Activated T-helper 2 cell treated with anti-CD3 and anti-CD28 coated beads, Interferon-gamma antibody, Interleukin-2, Interleukin-4, amounts not matched to agents 10 μg/mL and 5 μg/mL and 100 μg/mL, durations not matched to agents 14 hours and 24 hours and 36 hours (primary cell): ENCODE data around the gene SFMBT1. TPM values are rescaled to one million over a fixed set of nuclear protein-coding genes. Genes with fewer than 3 reads are reported as not detected.

Source experiments
- DNase-seq: peaks from one replicate; pipeline ENCODE4 v3.0.0; 2021; ENCODE audit warnings: low spot score
- H3K27ac Mint-ChIP-seq: one replicate; pipeline ENCODE4 v1.8.0; 2021; ENCODE audit warnings: mixed read lengths
- H3K27me3 Mint-ChIP-seq: one replicate; pipeline ENCODE4 v1.8.0; 2021; ENCODE audit warnings: low read depth, mixed read lengths
- H3K36me3 Mint-ChIP-seq: one replicate; pipeline ENCODE4 v1.8.0; 2021; ENCODE audit warnings: low read depth, mixed read lengths
- H3K4me1 Mint-ChIP-seq: one replicate; pipeline ENCODE4 v1.8.0; 2021; ENCODE audit warnings: low read depth, mixed read lengths
- H3K4me3 Mint-ChIP-seq: one replicate; pipeline ENCODE4 v1.8.0; 2021; ENCODE audit warnings: low read depth, mild to moderate bottlenecking, moderate library complexity, mixed read lengths
- H3K9me3 Mint-ChIP-seq: one replicate; pipeline ENCODE4 v1.8.0; 2021; ENCODE audit warnings: mixed read lengths
- intact Hi-C: fragments of 100-400 bp; cut with micrococcal nuclease; formaldehyde crosslinking; loops from one replicate; pipeline ENCODE4 v1.15.1; 2023
- total RNA-seq: library from RNA; stranded (reverse); gene quantifications from 2 replicates; pipeline ENCODE4 v1.2.3, GENCODE V29; 2022

The SFMBT1 gene
- total RNA-seq, 1 donor from 2014 or later = 23.4 TPM

GRCh38 chr3:52907497-52907896, 138.4 kb downstream of the SFMBT1 start:
- no peak overlapping the region for H3K27ac Mint-ChIP-seq
- peaks cover 47% of the 10 kb centered on the region for H3K36me3 Mint-ChIP-seq
- intact Hi-C loops = no loop called here
- no peaks in the 10 kb centered on the region for H3K9me3 Mint-ChIP-seq
- DNase-seq = no peak
- H3K4me1 Mint-ChIP-seq = peaks cover 2% of the 10 kb centered on the region
- H3K4me3 Mint-ChIP-seq = no peak overlapping the region
- no peaks in the 10 kb centered on the region for H3K27me3 Mint-ChIP-seq

DNA sequence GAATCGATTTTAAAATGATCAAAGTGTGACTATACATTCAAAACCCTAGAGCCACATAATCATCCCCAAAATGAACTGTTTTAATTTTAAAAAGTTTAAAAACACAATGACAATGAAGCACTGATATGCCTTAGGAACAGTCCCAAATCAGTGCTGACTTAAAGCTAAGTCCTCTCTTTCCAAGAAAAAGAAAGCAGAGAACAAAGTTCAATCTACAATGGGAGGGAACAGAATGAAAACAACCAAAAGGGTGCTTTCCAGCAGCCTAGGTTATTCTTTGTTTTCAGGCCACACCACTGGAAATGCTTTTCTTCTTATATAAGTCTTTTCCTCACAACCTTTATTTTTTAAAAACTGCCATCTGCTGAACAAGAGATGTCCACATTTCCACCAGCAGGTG, 141.3 kb downstream of the SFMBT1 start:
- intact Hi-C loops = no loop called here
- H3K27me3 Mint-ChIP-seq = no peaks in the 10 kb centered on the region
- no peak for DNase-seq
- no peak overlapping the region for H3K4me3 Mint-ChIP-seq
- no peak overlapping the region for H3K27ac Mint-ChIP-seq
- H3K9me3 Mint-ChIP-seq = no peaks in the 10 kb centered on the region
- peaks cover 39% of the 10 kb centered on the region for H3K36me3 Mint-ChIP-seq
- no peaks in the 10 kb centered on the region for H3K4me1 Mint-ChIP-seq

DNA sequence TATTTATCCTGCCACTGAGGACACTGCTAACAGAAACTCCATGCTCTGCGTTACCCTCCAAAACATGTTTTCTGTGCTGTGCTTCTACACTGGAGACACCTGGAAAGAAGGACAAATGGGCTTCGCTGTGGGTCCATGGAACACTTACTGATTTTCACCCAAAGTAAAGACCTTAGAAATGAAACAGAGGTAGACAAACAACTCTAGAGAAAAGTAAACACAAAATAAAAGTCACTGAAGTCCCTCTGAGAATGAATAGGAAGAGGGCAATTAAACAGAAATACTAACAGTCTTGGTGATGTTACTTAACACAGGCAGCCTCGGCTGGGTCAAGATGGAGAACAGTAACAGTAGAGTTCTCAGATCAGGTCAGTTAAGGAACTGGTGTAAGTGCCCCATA, 141.9 kb downstream of the SFMBT1 start:
- H3K27me3 Mint-ChIP-seq = no peaks in the 10 kb centered on the region
- H3K27ac Mint-ChIP-seq = no peak overlapping the region
- H3K9me3 Mint-ChIP-seq = no peaks in the 10 kb centered on the region
- H3K4me3 Mint-ChIP-seq = no peak overlapping the region
- peaks cover 39% of the 10 kb centered on the region for H3K36me3 Mint-ChIP-seq
- no peaks in the 10 kb centered on the region for H3K4me1 Mint-ChIP-seq
- DNase-seq = no peak
- intact Hi-C loops = no loop called here

GRCh38 chr3:52897130-52898122, 148.4 kb downstream of the SFMBT1 start, which contains the start of gene STIMATE:
STIMATE (minus strand) TSS chr3:52897548; CDS start chr3:52897450, 98 bp downstream.
- Mint-ChIP-seq H3K4me3 (peak within 1 kb of the TSS; percentile 99), H3K4me1 (peaks cover 40% of the 10 kb centered on the region), H3K27me3 (no peaks in the 10 kb centered on the region), H3K36me3 (peaks cover 20% of the 10 kb centered on the region), H3K9me3 (no peaks in the 10 kb centered on the region), H3K27ac (peak within 1 kb of the TSS; percentile 72)
- peak; percentile 85 for DNase-seq
- intact Hi-C loops = loop anchor here (2.0 to 10.0 kb wide), 3 partner anchors 40 to 363 kb away; partner anchors contain the start of genes NT5DC2 and UQCC5

DNA sequence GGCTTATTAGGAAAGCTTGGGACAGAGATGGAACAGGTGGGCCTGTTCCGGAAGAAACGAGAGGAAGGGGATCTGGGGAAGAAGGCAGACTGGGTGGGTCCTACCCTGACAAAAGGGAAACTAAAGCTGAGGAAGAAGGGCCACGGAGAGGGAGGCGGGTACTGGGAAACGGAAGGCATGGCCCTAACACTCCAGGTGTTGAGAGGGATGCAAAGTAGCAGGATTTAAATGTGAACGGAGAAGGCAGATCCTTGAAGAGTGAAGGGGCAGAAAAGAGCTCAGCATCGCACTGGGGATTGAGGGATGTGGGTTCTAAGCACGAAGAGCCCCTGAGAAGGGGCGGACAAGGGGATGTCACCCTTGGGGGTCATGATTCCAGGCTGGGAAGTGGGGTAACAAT, 149.3 kb downstream of the SFMBT1 start:
- intact Hi-C loops = loop anchor here (2.0 to 10.0 kb wide), 3 partner anchors 41 to 362 kb away; partner anchors contain the start of genes NT5DC2 and UQCC5
- DNase-seq = no peak
- peak overlapping the region; percentile 72 for H3K27ac Mint-ChIP-seq
- no peaks in the 10 kb centered on the region for H3K27me3 Mint-ChIP-seq
- H3K9me3 Mint-ChIP-seq = no peaks in the 10 kb centered on the region
- peaks cover 49% of the 10 kb centered on the region for H3K4me1 Mint-ChIP-seq
- H3K4me3 Mint-ChIP-seq = peak overlapping the region; percentile 99
- H3K36me3 Mint-ChIP-seq = peaks cover 20% of the 10 kb centered on the region

DNA sequence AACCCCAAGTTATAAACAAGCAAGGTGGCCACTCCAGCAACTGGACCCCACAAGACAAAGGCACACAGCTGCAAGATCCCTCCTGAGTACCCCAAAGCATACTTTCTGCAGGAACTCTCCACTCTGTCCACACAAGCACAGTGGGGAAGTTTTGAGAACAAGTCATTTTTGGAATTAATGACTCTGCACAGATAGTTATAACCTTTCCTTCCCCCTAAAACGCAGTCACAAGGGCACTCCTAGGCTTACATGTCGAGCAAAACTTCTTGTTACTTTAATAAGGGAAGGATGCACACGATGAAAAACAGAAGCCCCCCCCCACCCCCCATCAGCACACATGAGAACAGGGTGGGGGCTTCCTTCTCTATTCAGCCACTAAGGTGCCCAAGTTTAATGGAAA, 149.7 kb downstream of the SFMBT1 start:
- H3K9me3 Mint-ChIP-seq = no peaks in the 10 kb centered on the region
- H3K36me3 Mint-ChIP-seq = peaks cover 20% of the 10 kb centered on the region
- H3K4me1 Mint-ChIP-seq = peaks cover 53% of the 10 kb centered on the region
- no peak for DNase-seq
- H3K27me3 Mint-ChIP-seq = no peaks in the 10 kb centered on the region
- H3K27ac Mint-ChIP-seq = peak overlapping the region; percentile 72
- peak overlapping the region; percentile 99 for H3K4me3 Mint-ChIP-seq
- intact Hi-C loops = loop anchor here (2.0 to 10.0 kb wide), 3 partner anchors 41 to 361 kb away; partner anchors contain the start of genes NT5DC2 and UQCC5

DNA sequence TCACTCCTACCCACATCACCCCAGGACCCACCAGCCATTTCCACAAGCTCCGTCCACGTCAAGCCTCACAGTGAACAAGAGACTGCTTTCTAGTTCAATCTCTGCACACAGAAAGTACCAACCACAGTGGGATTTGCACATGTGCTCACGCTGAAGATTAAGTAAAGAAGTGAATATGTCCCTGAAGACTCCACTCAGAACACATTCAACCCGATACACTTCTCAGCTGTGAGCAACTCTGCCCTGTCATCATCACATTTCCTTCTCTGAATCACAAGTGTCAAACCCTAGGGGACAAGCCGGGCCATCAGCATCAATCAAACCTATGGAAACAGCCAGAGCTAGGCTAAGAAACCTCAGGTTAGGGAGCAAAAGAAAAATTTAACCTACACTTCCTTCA, 150.5 kb downstream of the SFMBT1 start:
- H3K4me1 Mint-ChIP-seq = peaks cover 57% of the 10 kb centered on the region
- intact Hi-C loops = loop anchor here (5.0 to 10.0 kb wide), 2 partner anchors 42 to 361 kb away; partner anchors contain the start of genes NT5DC2 and UQCC5
- peak overlapping the region; percentile 65 for H3K27ac Mint-ChIP-seq
- H3K36me3 Mint-ChIP-seq = peaks cover 17% of the 10 kb centered on the region
- no peak for DNase-seq
- H3K27me3 Mint-ChIP-seq = no peaks in the 10 kb centered on the region
- H3K4me3 Mint-ChIP-seq = peak overlapping the region; percentile 99
- H3K9me3 Mint-ChIP-seq = no peaks in the 10 kb centered on the region

GRCh38 chr3:52894756-52895155, 151.1 kb downstream of the SFMBT1 start:
- Mint-ChIP-seq H3K4me3 (no peak overlapping the region), H3K36me3 (peaks cover 17% of the 10 kb centered on the region), H3K27me3 (no peaks in the 10 kb centered on the region), H3K9me3 (no peaks in the 10 kb centered on the region), H3K4me1 (peaks cover 60% of the 10 kb centered on the region), H3K27ac (no peak overlapping the region)
- intact Hi-C loops = loop anchor here (5.0 to 10.0 kb wide), 2 partner anchors 43 to 360 kb away; partner anchors contain the start of genes NT5DC2 and UQCC5
- DNase-seq = no peak

DNA sequence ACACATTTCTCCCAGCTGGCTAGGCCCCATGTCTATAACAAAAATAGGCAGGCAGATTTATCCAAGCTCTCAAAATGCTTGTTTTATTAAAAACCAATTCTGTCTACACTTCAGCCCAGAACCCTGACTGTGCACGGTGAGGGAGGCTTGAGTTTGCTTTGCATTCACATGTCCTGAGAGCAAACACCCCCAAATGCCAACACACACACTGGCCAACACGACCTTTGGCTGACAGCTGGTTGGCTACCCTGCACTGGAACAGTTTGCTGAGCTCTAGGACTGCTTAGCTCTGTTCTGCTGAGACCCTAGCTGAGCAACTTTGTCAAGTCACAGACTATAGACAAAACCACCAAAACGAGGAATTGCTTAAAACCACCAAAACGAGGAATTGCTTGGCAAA, 152.2 kb downstream of the SFMBT1 start:
- DNase-seq = no peak
- Mint-ChIP-seq H3K4me1 (peaks cover 60% of the 10 kb centered on the region), H3K4me3 (no peak overlapping the region), H3K36me3 (peaks cover 17% of the 10 kb centered on the region), H3K27ac (peak overlapping the region; percentile 91), H3K27me3 (no peaks in the 10 kb centered on the region), H3K9me3 (no peaks in the 10 kb centered on the region)
- intact Hi-C loops = loop anchor here (2.0 to 10.0 kb wide), 3 partner anchors 89 to 359 kb away; partner anchors contain the start of genes NT5DC2 and UQCC5

GRCh38 chr3:52892625-52893311, 153.1 kb downstream of the SFMBT1 start:
- Mint-ChIP-seq H3K27ac (peak overlapping the region; percentile 91), H3K4me3 (peak overlapping the region; percentile 49), H3K9me3 (no peaks in the 10 kb centered on the region), H3K27me3 (no peaks in the 10 kb centered on the region), H3K4me1 (peaks cover 60% of the 10 kb centered on the region), H3K36me3 (peaks cover 17% of the 10 kb centered on the region)
- intact Hi-C loops = loop anchor here (2.0 to 10.0 kb wide), 3 partner anchors 90 to 358 kb away; partner anchors contain the start of genes NT5DC2 and UQCC5
- DNase-seq = no peak

GRCh38 chr3:52892290-52892624, 153.6 kb downstream of the SFMBT1 start:
- Mint-ChIP-seq H3K27ac (peak overlapping the region; percentile 33), H3K36me3 (peaks cover 17% of the 10 kb centered on the region), H3K9me3 (no peaks in the 10 kb centered on the region), H3K4me1 (peaks cover 60% of the 10 kb centered on the region), H3K27me3 (no peaks in the 10 kb centered on the region), H3K4me3 (no peak overlapping the region)
- intact Hi-C loops = loop anchor here (2.0 to 10.0 kb wide), 3 partner anchors 91 to 357 kb away; partner anchors contain the start of genes NT5DC2 and UQCC5
- no peak for DNase-seq

GRCh38 chr3:52891615-52892081, 154.2 kb downstream of the SFMBT1 start:
- Mint-ChIP-seq H3K27me3 (no peaks in the 10 kb centered on the region), H3K4me3 (no peak overlapping the region), H3K4me1 (peaks cover 58% of the 10 kb centered on the region), H3K36me3 (peaks cover 19% of the 10 kb centered on the region), H3K9me3 (no peaks in the 10 kb centered on the region), H3K27ac (peak overlapping the region; percentile 30)
- intact Hi-C loops = loop anchor here (2.0 to 10.0 kb wide), 3 partner anchors 91 to 357 kb away; partner anchors contain the start of genes NT5DC2 and UQCC5
- DNase-seq = no peak
